Right lobe of liver (tissue), 6 donors: ENCODE data around the gene DIP2C. TPM values are rescaled to one million over a fixed set of nuclear protein-coding genes. Genes with fewer than 3 reads are reported as not detected.
A peak's percentile ranks its signal among the peaks of the same experiment; 100 is the strongest.

ENCODE experiments used
- ATAC-seq, 4 donors: fragments of 200-7000 bp; cut with Tn5 transposase; one replicate each; pipeline ENCODE4 v1.9.1; 2020; ENCODE audit warnings: mild to moderate bottlenecking in 4 of 4, moderate library complexity in 4 of 4
- DNase-seq, 3 donors: peaks; one replicate each; pipeline ENCODE4 v3.0.0-alpha.2; 2020
- H3K27ac ChIP-seq, 3 donors: fragments of 200-600 bp; one replicate each; pipeline ENCODE4 v1.8.0; 2022
- H3K27me3 ChIP-seq, 2 donors: fragments of 200-600 bp; one replicate each; pipeline ENCODE4 v1.8.0; 2022
- H3K36me3 ChIP-seq, 4 donors: fragments of 200-600 bp; sonication (generic) in 1 of 4; one replicate each; pipeline versions ENCODE4 v1.5.1 to v1.8.0; 2017 to 2022; ENCODE audit warnings: control low read depth in 1 of 4
- H3K4me1 ChIP-seq, 4 donors: fragments of 200-600 bp; sonication (generic) in 1 of 4; one replicate each; pipeline versions ENCODE4 v1.5.1 to v1.8.0; 2017 to 2022; ENCODE audit warnings: control low read depth in 1 of 4
- H3K4me3 ChIP-seq, 3 donors: fragments of 200-600 bp; one replicate each; pipeline ENCODE4 v1.8.0; 2022
- H3K9me3 ChIP-seq, 4 donors: fragments of 200-600 bp; sonication (generic) in 1 of 4; one replicate each; pipeline versions ENCODE4 v1.5.1 to v1.8.0; 2017 to 2022; ENCODE audit warnings: control low read depth in 1 of 4
- POLR2A ChIP-seq: fragments of 450-650 bp; IDR thresholded peaks from one replicate; pipeline ENCODE4 v1.6.1; 2017; ENCODE audit warnings: antibody characterized with exemption, mild to moderate bottlenecking
- WGBS: methylation state at CpG from one replicate; pipeline ENCODE4 v1.1.6; 2018; ENCODE audit warnings: low coverage, low lambda C conversion rate; ENCODE audit not compliant: insufficient coverage; ENCODE audit errors: missing lambda C conversion rate; 5-methylcytosine and 5-hydroxymethylcytosine counted together
- intact Hi-C, 2 donors: fragments of 100-400 bp; cut with DNase I; formaldehyde crosslinking; loops; one replicate each; pipeline versions ENCODE4 v1.11.2 to v1.14.1; 2022
- total RNA-seq, 6 experiments: library from RNA; depleted of rRNA in 2 of 6; stranded (reverse); fragments of >200 nt in 2 of 6; fragmentation: NEBNext Ultra II Directional in 3 of 6; extraction: Animal tissue kit (Norgen Biotek cat#: 25700) in 3 of 6; gene quantifications; one replicate each; pipeline versions ENCODE4 v1.1.0 to v1.2.4, GENCODE V29; 2016 to 2023
- TF ChIP-seq, protein P1 (sequence below), 4 donors: fragments of 200-600 bp in 3 of 4; fragments of 450-650 bp in 1 of 4; IDR thresholded peaks; one replicate each; pipeline versions ENCODE4 v1.5.1 to v1.8.0; 2016 to 2022; ENCODE audit warnings: antibody characterized with exemption in 4 of 4, mild to moderate bottlenecking in 2 of 4
- donor health status: DM: no; HTN: yes; CAD: no.
- donor health status: DM: no; HTN: no; CAD: no.
- donor health status: DM: no; HTN: no; CAD: no.
- donor health status: DM: no; HTN: yes; CAD: no.
- donor health status: DM: no; HTN: yes; CAD: no.

The DIP2C gene
- total RNA-seq, 6 experiments from 2014 or later = 8.0 to 13.5 (median 11.7) TPM

DNA sequence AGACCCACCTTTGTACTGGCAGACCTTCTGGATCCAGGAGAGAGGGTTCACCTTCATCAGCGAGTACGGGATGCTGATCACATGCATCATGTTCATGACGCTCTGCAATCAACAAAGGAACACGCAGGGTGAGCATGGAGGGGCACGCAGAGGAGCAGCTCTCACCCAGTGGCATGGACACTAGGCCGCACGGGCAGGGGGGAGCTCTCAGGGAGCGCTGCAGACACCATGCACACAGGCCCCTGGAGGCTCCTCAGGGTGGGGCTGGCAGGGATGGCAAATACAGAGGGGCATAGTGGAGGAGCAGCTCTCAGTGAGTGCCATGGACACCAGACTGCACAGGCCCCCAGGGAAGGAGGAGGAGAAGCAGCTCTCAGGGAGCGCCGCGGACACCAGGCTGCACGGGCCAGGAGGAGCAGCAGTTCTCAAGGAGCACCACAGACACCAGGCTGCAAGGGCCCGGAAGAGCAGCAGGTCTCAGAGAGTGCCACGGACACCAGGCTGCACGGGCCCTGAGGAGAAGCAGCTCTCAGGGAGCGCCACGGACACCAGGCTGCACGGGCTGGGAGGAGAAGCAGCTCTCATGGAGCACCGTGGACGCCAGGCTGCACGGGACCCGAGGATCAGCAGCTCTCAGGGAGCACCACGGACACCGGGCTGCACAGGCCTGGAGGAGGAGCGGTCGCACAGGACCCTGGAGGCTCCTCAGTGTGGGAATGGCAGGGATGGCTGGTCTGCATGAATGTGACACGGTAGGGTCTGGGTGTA, 304.7 kb downstream of the DIP2C start:
- Histone ChIP-seq H3K27me3 (no peaks in the 10 kb centered on the region), H3K36me3 (peaks cover 0 to 19% (median 1%) of the 10 kb centered on the region in 4 donors), H3K27ac (no peak overlapping the region), H3K4me1 (no peaks in the 10 kb centered on the region), H3K4me3 (no peak overlapping the region), H3K9me3 (no peaks in the 10 kb centered on the region)
- intact Hi-C loops = no loop called here
- no peak for DNase-seq
- TF ChIP-seq, protein P1, sequence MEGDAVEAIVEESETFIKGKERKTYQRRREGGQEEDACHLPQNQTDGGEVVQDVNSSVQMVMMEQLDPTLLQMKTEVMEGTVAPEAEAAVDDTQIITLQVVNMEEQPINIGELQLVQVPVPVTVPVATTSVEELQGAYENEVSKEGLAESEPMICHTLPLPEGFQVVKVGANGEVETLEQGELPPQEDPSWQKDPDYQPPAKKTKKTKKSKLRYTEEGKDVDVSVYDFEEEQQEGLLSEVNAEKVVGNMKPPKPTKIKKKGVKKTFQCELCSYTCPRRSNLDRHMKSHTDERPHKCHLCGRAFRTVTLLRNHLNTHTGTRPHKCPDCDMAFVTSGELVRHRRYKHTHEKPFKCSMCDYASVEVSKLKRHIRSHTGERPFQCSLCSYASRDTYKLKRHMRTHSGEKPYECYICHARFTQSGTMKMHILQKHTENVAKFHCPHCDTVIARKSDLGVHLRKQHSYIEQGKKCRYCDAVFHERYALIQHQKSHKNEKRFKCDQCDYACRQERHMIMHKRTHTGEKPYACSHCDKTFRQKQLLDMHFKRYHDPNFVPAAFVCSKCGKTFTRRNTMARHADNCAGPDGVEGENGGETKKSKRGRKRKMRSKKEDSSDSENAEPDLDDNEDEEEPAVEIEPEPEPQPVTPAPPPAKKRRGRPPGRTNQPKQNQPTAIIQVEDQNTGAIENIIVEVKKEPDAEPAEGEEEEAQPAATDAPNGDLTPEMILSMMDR (IDR thresholded peaks at IDR 0.05) = no peak
- TF ChIP-seq POLR2A = no peak
- 86% methylated on average over 4 of the region's 27 CpGs for WGBS
- ATAC-seq = no peak

DNA sequence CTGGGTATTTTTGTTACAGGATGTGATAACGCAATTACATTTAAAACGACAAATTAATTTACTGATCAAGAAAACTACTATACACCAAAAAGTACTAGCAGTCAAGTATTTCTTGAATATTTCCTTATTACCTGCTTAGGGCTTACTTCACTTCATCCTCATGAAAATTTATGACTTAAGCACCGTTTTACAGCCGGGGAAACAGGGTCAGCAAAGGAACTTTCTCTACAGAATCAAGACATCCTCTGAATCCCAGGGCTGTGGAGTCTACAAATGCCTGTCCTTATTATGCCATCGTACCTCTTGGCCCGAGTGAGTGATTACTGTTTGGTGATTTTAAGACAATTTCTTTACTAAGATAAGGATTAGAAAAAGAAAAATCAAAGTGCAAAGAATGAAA, 305.9 kb downstream of the DIP2C start:
- ATAC-seq (no peak), DNase-seq (no peak)
- 90% methylated on average over 6 of the region's 6 CpGs for WGBS
- H3K27ac ChIP-seq = no peak overlapping the region
- no peaks in the 10 kb centered on the region for H3K27me3 ChIP-seq
- H3K4me1 ChIP-seq = no peaks in the 10 kb centered on the region
- intact Hi-C loops = no loop called here
- H3K4me3 ChIP-seq = no peak overlapping the region
- TF ChIP-seq POLR2A = no peak
- TF ChIP-seq, protein P1 (IDR thresholded peaks at IDR 0.05) = no peak
- H3K36me3 ChIP-seq = peaks cover 0 to 19% (median 1%) of the 10 kb centered on the region in 4 donors
- no peaks in the 10 kb centered on the region for H3K9me3 ChIP-seq

DNA sequence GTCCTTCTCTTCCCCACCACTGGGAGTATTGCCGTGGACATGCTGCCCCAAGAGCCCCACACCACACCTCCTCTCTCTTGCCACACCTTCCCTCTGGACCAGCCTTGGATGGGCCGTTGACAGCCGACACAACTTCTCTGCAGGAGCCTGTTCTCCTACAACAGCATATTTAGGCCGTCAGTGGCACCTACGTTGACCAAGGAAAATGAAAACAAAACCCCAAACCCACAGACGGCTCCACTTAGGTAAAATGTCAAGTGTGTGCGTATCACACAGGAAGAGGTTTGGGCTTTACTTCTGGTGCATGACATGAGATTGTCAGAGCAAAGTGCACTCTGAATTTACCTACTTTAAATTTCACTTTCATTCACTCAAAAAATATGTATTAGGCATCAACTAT, 307.7 kb downstream of the DIP2C start:
- Histone ChIP-seq H3K4me1 (no peaks in the 10 kb centered on the region), H3K27ac (no peak overlapping the region), H3K36me3 (peaks cover 0 to 21% (median 1%) of the 10 kb centered on the region in 4 donors), H3K27me3 (no peaks in the 10 kb centered on the region), H3K9me3 (no peaks in the 10 kb centered on the region), H3K4me3 (no peak overlapping the region)
- peak in 3 of 4 donors; percentile 12 to 28 (median 27) for ATAC-seq
- intact Hi-C loops = no loop called here
- WGBS = 89% methylated on average over 7 of the region's 7 CpGs
- DNase-seq = no peak
- TF ChIP-seq POLR2A = no peak
- TF ChIP-seq, protein P1 (IDR thresholded peaks at IDR 0.05) = no peak

DNA sequence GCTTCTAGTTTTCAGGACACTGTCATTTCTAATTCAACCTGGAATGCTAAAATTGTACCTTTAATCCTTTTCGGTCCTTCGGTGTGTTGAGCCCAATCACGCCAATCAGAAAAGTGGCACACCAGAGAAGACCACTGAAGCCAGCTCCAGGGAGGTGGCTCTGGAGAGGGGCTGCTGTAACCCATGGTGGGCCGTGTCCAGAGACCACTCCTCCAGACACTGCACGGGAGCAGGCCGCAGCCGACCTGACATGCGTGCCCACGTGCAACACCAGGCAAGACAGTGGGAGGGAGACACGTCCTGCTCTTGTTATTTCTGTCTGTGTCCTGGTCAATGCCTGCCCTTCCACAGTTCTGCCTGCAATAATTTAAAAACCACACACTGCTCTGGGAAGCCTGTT, 308.1 kb downstream of the DIP2C start:
- 97% methylated on average over 4 of the region's 10 CpGs for whole genome bisulfite sequencing
- H3K36me3 ChIP-seq = peaks cover 0 to 21% (median 1%) of the 10 kb centered on the region in 4 donors
- H3K27ac ChIP-seq = no peak overlapping the region
- no peak for TF ChIP-seq POLR2A
- TF ChIP-seq, protein P1 (IDR thresholded peaks at IDR 0.05) = no peak
- DNase-seq (no peak), ATAC-seq (peak in 1 of 4 donors; percentile 33)
- H3K27me3 ChIP-seq = no peaks in the 10 kb centered on the region
- H3K4me3 ChIP-seq = no peak overlapping the region
- H3K4me1 ChIP-seq = no peaks in the 10 kb centered on the region
- intact Hi-C loops = no loop called here
- no peaks in the 10 kb centered on the region for H3K9me3 ChIP-seq
